HepG2 (cell line): Measurements from ENCODE around the gene TUBB4A. TPM values are rescaled to one million over a fixed set of nuclear protein-coding genes. Genes with fewer than 3 reads are reported as not detected.

Source experiments
- HIVEP1 ChIP-seq: sonication (generic); formaldehyde crosslinking; IDR thresholded peaks from 2 replicates; pipeline ENCODE4 v1.4.0; 2020; ENCODE audit warnings: mild to moderate bottlenecking, missing genetic modification reagents
- KMT2B ChIP-seq: IDR thresholded peaks from 2 replicates; pipeline ENCODE4 v1.6.1; 2016; ENCODE audit warnings: missing genetic modification reagents, missing compliant biosample characterization
- NPAS2 ChIP-seq: sonication (generic); formaldehyde crosslinking; IDR thresholded peaks from 2 replicates; pipeline ENCODE4 v1.8.0; 2022; ENCODE audit warnings: mild to moderate bottlenecking, missing genetic modification reagents, borderline replicate concordance
- SIN3B ChIP-seq: fragments of 150-350 bp; IDR thresholded peaks from 2 replicates; pipeline ENCODE4 v1.6.1; 2014; ENCODE audit warnings: low read length
- ZBTB20 ChIP-seq: sonication (generic); formaldehyde crosslinking; IDR thresholded peaks from 2 replicates; pipeline ENCODE4 v1.8.1; 2023; ENCODE audit warnings: missing genetic modification reagents, low read depth, mild to moderate bottlenecking, borderline replicate concordance
- ZNF33A ChIP-seq: sonication (generic); formaldehyde crosslinking; IDR thresholded peaks from 2 replicates; pipeline ENCODE4 v1.5.1; 2020; ENCODE audit warnings: missing genetic modification reagents, mild to moderate bottlenecking, moderate library complexity, borderline replicate concordance
- ZNF616 ChIP-seq: sonication (generic); formaldehyde crosslinking; IDR thresholded peaks from 2 replicates; pipeline ENCODE4 v1.5.0; 2020; ENCODE audit warnings: low read depth, mild to moderate bottlenecking, missing genetic modification reagents
- ZNF768 ChIP-seq: sonication (generic); formaldehyde crosslinking; IDR thresholded peaks from 2 replicates; pipeline ENCODE4 v1.4.0; 2020; ENCODE audit warnings: missing genetic modification reagents
- ZNF883 ChIP-seq: sonication (generic); formaldehyde crosslinking; IDR thresholded peaks from 2 replicates; pipeline ENCODE4 v1.5.1; 2020; ENCODE audit warnings: mild to moderate bottlenecking, missing genetic modification reagents; ENCODE audit errors: not compliant biosample characterization
- polyA plus RNA-seq, 8 experiments: library from polyadenylated mRNA; depleted of rRNA in 3 of 8; stranded (reverse) in 7 of 8; unstranded in 1 of 8; fragments of >200 nt; fragmentation: Illumina TruSeq in 4 of 8; extraction: Trizol in 4 of 8; gene quantifications; 2 replicates each; pipeline versions ENCODE4 v1.2.1 to v1.2.3, GENCODE V29; 2011 to 2016; ENCODE audit warnings: low read depth in 4 of 8, missing spikeins in 1 of 8, mixed read lengths in 1 of 8; ENCODE audit not compliant: insufficient read depth in 1 of 8
- total RNA-seq, 5 experiments: library from RNA; depleted of rRNA; stranded (reverse); fragments of >200 nt; fragmentation: Illumina TruSeq; extraction: Trizol; gene quantifications; 2 replicates each; pipeline ENCODE4 v1.2.3, GENCODE V29; 2016; ENCODE audit warnings: low read depth in 1 of 5
- TF ChIP-seq, protein P1 (sequence below): sonication (generic); formaldehyde crosslinking; IDR thresholded peaks from 2 replicates; pipeline ENCODE4 v1.9.0; 2021; ENCODE audit warnings: missing genetic modification reagents, borderline replicate concordance
- TF ChIP-seq, protein P2 (sequence below): sonication (generic); formaldehyde crosslinking; IDR thresholded peaks from 2 replicates; pipeline ENCODE4 v1.4.0; 2020; ENCODE audit warnings: mild to moderate bottlenecking, missing genetic modification reagents
- TF ChIP-seq, protein P3 (sequence below): IDR thresholded peaks from 2 replicates; pipeline ENCODE4 v1.6.1; 2016; ENCODE audit warnings: mild to moderate bottlenecking
- TF ChIP-seq, protein P4 (sequence below): sonication (generic); formaldehyde crosslinking; IDR thresholded peaks from 2 replicates; pipeline ENCODE4 v1.5.1; 2020; ENCODE audit warnings: missing genetic modification reagents, mild to moderate bottlenecking, borderline replicate concordance
- TF ChIP-seq, protein P5 (sequence below): conservative IDR thresholded peaks from 2 replicates; pipeline ENCODE4 v1.6.1; 2018; ENCODE audit warnings: missing genetic modification reagents
- TF ChIP-seq, protein P6 (sequence below): sonication (generic); formaldehyde crosslinking; IDR thresholded peaks from 2 replicates; pipeline ENCODE4 v1.5.1; 2020; ENCODE audit warnings: mild to moderate bottlenecking, missing genetic modification reagents, borderline replicate concordance
- TF ChIP-seq, protein P7 (sequence below): sonication (generic); formaldehyde crosslinking; IDR thresholded peaks from 2 replicates; pipeline ENCODE4 v1.8.0; 2022; ENCODE audit warnings: missing genetic modification reagents, mild to moderate bottlenecking, inconsistent platforms, borderline replicate concordance

Gene TUBB4A
- total and polyA plus RNA-seq, 2 of the 13 experiments (the other 11 are each of a cell fraction or from before 2014, with no cell fraction given): not detected

DNA sequence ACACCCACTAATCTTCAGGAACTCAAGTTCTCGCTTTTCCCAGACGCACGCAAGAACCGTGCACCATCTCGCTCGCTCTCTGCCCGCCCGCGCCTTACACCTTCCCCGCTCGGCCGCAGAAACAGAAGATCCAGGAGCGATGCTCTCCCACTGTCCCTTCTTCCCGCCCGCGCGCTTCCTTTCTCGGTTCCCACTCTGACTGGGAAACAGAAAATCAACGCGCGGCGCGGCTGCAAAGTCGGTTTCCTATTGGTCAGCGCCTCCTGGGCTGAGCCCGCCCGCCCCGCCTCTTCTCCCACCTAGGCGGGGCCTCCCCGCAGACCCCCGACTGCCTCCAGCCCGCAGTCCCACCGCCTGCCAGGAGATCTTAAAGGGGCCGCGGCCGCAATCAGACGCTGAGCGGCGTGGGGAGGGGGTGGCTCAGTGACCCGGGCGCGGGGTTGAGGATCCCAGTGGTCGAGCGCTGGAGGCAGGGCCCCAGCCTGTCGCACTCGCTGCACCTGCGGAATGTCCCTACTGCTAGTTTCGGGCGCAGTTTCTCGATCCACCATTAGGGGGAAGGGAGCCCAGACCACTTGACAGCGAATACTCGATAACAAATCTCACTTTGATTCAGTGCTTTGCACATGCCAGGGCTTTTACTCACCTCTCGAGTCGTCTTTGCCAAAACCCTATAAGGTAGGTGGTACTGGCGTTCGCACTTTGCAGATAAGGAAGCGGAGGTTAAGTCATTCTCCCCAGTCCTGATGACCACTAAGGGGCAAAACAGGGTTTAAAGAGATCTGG, 41.8 kb downstream of the TUBB4A start (continued):
- TF ChIP-seq, protein P1, sequence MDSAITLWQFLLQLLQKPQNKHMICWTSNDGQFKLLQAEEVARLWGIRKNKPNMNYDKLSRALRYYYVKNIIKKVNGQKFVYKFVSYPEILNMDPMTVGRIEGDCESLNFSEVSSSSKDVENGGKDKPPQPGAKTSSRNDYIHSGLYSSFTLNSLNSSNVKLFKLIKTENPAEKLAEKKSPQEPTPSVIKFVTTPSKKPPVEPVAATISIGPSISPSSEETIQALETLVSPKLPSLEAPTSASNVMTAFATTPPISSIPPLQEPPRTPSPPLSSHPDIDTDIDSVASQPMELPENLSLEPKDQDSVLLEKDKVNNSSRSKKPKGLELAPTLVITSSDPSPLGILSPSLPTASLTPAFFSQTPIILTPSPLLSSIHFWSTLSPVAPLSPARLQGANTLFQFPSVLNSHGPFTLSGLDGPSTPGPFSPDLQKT (CRISPR knock-in tag): no peak
- TF ChIP-seq, protein P2, sequence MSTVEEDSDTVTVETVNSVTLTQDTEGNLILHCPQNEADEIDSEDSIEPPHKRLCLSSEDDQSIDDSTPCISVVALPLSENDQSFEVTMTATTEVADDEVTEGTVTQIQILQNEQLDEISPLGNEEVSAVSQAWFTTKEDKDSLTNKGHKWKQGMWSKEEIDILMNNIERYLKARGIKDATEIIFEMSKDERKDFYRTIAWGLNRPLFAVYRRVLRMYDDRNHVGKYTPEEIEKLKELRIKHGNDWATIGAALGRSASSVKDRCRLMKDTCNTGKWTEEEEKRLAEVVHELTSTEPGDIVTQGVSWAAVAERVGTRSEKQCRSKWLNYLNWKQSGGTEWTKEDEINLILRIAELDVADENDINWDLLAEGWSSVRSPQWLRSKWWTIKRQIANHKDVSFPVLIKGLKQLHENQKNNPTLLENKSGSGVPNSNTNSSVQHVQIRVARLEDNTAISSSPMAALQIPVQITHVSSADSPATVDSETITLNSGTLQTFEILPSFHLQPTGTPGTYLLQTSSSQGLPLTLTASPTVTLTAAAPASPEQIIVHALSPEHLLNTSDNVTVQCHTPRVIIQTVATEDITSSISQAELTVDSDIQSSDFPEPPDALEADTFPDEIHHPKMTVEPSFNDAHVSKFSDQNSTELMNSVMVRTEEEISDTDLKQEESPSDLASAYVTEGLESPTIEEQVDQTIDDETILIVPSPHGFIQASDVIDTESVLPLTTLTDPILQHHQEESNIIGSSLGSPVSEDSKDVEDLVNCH (CRISPR knock-in tag): no peak
- TF ChIP-seq, protein P3, sequence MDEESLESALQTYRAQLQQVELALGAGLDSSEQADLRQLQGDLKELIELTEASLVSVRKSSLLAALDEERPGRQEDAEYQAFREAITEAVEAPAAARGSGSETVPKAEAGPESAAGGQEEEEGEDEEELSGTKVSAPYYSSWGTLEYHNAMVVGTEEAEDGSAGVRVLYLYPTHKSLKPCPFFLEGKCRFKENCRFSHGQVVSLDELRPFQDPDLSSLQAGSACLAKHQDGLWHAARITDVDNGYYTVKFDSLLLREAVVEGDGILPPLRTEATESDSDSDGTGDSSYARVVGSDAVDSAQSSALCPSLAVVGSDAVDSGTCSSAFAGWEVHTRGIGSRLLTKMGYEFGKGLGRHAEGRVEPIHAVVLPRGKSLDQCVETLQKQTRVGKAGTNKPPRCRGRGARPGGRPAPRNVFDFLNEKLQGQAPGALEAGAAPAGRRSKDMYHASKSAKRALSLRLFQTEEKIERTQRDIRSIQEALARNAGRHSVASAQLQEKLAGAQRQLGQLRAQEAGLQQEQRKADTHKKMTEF (CRISPR knock-in tag): peak; percentile 85
- TF ChIP-seq SIN3B: no peak
- TF ChIP-seq NPAS2 (CRISPR knock-in tag): no peak
- TF ChIP-seq, protein P4, sequence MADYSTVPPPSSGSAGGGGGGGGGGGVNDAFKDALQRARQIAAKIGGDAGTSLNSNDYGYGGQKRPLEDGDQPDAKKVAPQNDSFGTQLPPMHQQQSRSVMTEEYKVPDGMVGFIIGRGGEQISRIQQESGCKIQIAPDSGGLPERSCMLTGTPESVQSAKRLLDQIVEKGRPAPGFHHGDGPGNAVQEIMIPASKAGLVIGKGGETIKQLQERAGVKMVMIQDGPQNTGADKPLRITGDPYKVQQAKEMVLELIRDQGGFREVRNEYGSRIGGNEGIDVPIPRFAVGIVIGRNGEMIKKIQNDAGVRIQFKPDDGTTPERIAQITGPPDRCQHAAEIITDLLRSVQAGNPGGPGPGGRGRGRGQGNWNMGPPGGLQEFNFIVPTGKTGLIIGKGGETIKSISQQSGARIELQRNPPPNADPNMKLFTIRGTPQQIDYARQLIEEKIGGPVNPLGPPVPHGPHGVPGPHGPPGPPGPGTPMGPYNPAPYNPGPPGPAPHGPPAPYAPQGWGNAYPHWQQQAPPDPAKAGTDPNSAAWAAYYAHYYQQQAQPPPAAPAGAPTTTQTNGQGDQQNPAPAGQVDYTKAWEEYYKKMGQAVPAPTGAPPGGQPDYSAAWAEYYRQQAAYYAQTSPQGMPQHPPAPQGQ (CRISPR knock-in tag): no peak
- TF ChIP-seq HIVEP1: no peak
- TF ChIP-seq, protein P5, sequence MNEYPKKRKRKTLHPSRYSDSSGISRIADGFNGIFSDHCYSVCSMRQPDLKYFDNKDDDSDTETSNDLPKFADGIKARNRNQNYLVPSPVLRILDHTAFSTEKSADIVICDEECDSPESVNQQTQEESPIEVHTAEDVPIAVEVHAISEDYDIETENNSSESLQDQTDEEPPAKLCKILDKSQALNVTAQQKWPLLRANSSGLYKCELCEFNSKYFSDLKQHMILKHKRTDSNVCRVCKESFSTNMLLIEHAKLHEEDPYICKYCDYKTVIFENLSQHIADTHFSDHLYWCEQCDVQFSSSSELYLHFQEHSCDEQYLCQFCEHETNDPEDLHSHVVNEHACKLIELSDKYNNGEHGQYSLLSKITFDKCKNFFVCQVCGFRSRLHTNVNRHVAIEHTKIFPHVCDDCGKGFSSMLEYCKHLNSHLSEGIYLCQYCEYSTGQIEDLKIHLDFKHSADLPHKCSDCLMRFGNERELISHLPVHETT (CRISPR knock-in tag): no peak
- no peak for TF ChIP-seq ZNF883 (CRISPR knock-in tag)
- no peak; the same call in 1 of the 2 replicates for TF ChIP-seq KMT2B (CRISPR knock-in tag)
- TF ChIP-seq, protein P6, sequence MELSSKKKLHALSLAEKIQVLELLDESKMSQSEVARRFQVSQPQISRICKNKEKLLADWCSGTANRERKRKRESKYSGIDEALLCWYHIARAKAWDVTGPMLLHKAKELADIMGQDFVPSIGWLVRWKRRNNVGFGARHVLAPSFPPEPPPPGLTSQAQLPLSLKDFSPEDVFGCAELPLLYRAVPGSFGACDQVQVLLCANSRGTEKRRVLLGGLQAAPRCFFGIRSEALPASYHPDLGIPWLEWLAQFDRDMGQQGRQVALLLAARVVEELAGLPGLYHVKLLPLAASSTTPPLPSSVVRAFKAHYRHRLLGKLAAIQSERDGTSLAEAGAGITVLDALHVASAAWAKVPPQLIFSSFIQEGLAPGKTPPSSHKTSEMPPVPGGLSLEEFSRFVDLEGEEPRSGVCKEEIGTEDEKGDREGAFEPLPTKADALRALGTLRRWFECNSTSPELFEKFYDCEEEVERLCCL (CRISPR knock-in tag): no peak
- TF ChIP-seq ZNF616 (CRISPR knock-in tag): no peak
- no peak for TF ChIP-seq ZNF33A
- TF ChIP-seq, protein P7, sequence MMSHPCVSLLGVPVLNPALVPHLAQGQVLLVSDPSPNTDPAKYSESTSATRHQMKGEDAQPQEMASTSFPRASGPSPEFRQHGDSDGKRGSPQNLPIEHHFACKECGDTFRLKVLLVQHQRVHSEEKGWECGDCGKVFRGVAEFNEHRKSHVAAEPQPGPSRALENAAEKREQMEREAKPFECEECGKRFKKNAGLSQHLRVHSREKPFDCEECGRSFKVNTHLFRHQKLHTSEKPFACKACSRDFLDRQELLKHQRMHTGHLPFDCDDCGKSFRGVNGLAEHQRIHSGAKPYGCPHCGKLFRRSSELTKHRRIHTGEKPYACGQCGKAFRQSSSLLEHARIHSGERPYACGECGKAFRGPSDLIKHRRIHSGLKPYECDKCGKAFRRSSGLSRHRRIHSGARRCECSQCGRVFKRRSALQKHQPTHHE (CRISPR knock-in tag): no peak
- peak; percentile 10; the same call in 1 of the 2 replicates for TF ChIP-seq ZNF768
- TF ChIP-seq ZBTB20 (CRISPR knock-in tag): 0 out of 2 replicates have a peak, but pooled peaks have one; percentile 77
